HG02840 (cell line): ENCODE results near the gene AKAP10.
"Not testable (repeated sequence)": the region's sequence is repeated elsewhere in the genome, so short reads cannot be mapped to it uniquely, and the experiment has no call there.

Experiments used
- ATAC-seq: cut with Tn5 transposase; IDR thresholded peaks from one replicate; pipeline ENCODE4 v1.9.1; 2021; ENCODE audit warnings: mild to moderate bottlenecking, moderate library complexity, moderate number of reproducible peaks; ENCODE audit not compliant: unreplicated experiment, low FRiP score

The AKAP10 gene

DNA sequence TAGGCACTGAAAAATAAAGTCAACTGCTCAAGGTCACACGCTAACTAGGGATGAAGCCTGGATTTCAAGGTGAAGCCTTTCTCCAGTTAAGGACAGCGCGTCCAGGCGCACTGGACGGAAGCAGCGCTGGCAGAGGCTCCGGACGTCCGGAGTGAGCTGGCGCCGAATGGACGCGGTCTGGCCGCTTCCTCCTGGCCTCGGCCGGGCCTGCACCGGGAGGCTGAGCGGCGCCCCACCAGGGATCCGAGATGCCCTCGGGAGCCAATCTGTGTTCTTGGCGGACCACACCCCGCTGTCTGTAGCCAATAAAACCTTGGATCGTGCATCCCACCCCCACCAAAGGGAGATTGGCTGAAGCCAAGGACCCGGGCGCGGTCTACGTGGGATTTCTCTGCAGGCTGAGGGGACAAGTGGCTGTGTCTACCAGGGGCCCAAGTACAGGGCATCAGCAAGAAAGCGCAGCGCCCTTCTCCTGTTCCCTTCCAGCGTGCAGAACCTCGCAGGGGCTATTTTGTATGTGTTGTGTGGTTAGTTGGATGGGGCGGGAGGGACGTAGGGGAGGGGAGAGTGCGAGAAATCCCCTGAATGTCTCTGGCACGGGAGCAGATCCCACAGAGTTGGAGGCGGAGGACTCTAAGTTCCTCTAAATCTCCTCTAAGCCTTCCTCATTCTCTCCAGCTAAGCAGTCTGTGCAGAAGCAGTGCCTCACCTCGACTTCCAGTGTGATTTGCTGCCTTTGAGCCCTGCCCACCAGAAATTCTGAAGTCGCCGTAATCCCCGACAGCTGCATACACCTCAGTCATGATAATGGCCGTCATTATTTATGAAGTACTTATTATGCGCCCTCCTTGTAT is 2.5 kb upstream of the AKAP10 start:
- no peak for ATAC-seq

- no peak for ATAC-seq
Measured at GRCh38 chr17:19978805-19979211, 1.2 kb upstream of the AKAP10 start.

GRCh38 chr17:19978209-19978802 is 678 bp upstream of the AKAP10 start:
- ATAC-seq: peak; percentile 27

DNA sequence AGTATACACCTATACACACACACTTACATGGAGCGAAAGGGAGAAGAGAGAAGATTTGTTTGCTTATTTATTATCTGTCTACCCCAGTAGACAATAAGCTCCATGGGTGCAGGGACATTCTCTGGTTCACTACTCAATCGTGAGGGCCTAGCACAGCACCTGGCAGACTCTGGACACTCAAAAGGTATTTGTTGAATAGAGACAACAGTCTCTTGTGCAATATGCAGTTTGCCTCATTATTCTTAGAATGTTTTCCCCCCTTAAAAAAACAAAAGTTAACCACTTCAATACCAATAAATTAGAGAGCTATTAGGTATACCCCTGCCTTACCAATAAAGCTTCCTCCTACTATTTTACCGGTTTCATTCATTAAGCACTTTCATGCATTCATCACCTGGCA is 2.0 kb downstream of the AKAP10 start:
- no peak for ATAC-seq

DNA sequence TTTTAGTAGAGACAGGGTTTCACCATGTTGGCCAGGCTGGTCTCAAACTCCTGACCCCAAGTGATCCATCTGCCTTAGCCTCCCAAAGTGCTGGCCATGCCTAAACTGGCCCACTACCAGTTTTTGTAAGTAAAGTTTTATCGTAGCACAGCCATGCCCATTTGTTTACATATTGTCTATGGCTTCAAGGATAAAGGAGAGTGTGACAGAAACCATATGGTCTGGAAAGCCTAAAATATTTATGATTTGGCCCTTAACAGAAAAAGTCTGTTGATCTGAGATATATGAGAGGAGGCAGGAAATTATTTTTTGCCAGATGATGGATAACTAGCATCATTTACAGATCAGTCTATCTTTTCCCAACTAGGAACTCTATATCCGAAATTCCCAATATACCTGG is 4.5 kb downstream of the AKAP10 start:
- no peak for ATAC-seq

- not testable (repeated sequence) for ATAC-seq
Measured at GRCh38 chr17:19962954-19963353, 14.7 kb downstream of the AKAP10 start.

- no peak for ATAC-seq
Measured at GRCh38 chr17:19958023-19958422, 19.6 kb downstream of the AKAP10 start.

DNA sequence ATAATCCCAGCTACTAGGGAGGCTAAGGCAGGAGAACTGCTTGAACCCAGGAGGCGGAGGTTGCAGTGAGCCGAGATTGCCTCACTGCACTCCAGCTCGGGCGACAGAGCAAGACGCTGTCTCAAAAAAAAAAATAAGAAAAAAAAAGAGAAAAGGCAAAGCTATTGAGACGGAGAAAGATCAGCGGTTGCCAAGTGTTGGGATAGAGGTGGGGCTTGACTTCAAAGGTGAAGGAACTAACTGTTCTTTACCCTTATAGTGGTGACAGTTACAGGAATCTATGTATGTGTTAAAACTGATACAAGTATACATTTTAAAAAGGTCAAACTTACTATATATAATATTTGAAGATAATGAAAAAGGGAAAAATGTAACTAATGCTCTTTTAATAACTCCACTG is 22.5 kb downstream of the AKAP10 start:
- ATAC-seq: no peak

- not testable (repeated sequence) for ATAC-seq
Measured at GRCh38 chr17:19951411-19951810, 26.2 kb downstream of the AKAP10 start.

DNA sequence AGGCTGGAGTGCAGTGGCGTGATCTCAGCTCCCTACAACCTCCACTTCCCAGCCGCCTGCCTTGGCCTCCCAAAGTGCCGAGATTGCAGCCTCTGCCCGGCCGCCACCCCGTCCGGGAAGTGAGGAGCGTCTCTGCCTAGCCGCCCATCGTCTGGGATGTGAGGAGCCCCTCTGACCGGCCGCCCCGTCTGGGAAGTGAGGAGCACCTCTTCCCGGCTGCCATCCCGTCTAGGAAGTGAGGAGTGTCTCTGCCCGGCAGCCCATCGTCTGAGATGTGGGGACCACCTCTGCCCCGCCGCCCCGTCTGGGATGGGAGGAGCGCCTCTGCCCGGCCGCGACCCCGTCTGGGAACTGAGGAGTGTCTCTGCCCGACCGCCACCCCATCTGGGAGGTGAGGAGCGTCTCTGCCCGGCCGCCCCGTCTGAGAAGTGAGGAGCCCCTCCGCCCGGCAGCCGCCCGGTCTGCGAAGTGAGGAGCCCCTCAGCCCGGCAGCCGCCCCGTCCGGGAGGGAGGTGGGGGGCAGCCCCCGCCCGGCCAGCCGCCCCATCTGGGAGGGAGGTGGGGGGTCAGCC is 26.9 kb downstream of the AKAP10 start:
- not testable (repeated sequence) for ATAC-seq

DNA sequence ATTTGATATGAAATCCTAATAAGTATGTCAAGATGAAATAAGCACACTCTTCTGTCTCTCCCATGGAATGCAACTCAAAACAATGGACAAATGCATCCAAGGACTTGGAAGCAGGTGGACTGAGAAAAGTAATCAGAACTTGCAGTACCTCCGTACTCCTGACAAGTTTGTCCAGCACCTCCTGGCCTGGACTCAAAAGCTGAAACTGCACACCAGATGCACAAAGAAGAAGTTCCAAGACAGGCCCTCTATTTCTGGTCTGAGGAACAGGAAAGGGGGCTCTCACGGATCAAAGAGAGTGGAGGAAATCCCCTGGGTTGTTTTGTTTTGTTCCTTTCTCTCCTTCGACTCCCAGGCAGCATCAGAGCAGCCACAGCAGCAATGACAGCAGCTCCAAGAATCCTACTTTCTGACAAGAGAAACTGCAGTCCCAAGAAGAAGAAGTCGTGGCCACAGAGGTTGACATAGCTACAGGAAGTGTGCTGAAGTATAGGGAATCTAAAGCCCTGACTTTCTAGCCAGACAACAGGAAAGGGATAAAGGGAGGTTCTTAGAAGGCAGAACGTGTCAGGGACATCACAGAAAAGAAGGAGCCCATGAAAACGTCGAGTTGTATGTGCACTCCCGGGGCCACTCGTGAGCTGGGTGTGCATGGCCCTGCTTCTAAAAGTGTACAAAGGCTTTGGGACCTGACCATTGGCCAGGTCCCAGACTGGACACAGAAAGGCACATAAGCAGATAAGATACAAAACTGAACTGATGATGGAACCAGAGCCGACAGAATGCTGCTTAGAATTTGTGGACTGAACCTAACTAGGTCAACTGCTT is 29.3 kb downstream of the AKAP10 start:
- no peak for ATAC-seq

GRCh38 chr17:19946921-19947320 is 30.7 kb downstream of the AKAP10 start:
- ATAC-seq: no peak

DNA sequence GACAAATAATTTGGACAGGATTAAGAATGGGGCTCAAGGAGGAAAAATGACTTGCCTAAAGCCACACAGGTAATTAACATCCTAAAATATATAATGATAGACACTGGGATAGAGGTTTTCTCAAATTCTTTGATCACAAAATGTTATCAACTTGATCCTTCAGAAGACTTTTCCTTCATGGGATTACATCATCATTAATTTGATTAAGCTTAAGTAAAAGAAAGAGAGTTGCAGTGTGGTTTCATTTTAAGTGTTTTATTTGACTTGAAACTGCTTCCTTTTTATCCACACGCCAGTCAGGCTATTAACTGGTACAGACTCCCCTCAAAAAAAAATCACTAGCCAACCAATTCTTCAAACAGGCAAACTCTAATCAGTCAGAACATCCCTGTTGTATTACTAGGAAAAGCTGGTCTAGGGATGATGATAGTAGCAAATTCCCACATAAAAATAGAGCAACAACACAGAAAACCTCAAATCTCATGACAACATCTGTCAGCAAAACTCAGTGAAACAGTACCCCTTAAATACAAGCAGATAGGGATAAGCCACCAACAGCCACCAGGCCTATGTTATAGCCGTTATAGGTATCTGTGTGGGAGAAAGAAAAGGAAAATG is 32.5 kb downstream of the AKAP10 start:
- no peak for ATAC-seq

DNA sequence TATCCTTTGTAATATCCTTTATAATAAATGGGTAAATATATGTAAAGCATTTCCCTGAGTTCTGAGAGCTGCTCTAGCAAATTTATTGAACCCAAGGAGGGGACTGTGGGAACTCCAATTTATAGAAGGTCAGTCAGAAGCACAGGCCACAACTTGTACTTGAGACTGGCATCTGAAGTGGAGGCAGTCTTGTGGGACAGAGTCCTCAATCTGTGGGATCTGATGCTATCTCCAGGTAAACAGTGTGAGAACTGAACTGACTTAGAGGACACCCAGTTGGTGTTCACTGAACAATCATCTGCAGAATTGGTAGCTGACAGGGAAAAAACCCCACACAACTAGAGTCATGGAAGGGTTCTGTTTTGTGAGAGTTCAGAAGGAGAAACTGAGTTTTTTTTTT is 34.0 kb downstream of the AKAP10 start:
- ATAC-seq: no peak

GRCh38 chr17:19943026-19943425 is 34.6 kb downstream of the AKAP10 start:
- no peak for ATAC-seq

DNA sequence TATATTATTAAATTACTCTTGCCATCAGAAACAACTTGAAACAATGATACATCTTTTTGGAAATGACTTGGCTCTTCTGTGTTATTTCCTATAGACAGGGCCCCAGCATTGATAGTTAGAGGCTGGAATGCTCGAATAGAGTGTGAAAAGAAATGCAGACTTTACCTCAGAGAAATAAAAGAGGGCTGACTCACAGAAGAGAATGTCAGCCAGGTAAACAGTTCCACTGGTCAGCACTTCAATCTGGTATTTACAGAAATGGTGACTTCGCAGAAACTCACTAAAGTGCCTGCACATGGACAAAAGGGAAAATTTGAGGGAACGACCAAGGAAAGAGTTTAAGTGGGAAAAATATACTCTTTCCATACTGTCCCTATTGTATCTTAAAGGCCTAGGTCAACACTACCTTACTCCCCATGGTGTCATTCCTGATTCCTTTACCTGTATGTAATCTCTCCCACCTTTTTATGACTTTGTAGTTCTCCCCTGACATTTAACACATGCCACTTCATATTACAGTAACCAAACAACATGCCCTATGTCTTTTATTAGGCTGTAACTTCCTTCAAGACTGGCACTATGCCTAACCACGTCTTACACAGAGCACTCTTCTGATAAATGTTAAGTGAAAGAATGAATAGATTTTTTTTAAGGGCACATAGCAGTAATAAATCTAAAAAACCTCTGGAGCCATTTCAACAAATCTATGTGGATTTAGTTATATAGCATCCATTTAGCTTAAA is 36.7 kb downstream of the AKAP10 start:
- ATAC-seq: no peak

GRCh38 chr17:19939993-19940721 is 37.5 kb downstream of the AKAP10 start:
- no peak for ATAC-seq

- ATAC-seq: no peak
Measured at GRCh38 chr17:19938736-19939135, 38.9 kb downstream of the AKAP10 start.

DNA sequence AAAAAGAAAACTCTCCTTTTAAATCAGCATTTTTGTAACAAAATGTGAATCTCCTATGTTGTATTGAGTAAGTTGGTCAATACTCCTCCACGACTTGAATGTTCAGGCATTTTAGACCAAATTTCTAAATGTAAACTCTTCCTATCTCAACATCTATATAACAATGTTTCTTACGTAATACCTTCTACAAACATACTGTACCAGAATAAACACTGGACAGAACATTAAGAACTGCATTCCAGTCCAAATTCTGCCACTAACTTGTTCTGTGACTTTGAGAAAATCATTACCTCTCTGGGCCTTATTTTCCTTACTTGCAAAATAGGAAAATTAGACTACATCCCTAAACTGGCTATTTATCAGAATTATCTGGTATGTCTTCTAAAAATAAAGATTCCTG is 40.1 kb downstream of the AKAP10 start:
- ATAC-seq: no peak
